NB4 (cell line): ENCODE results near the gene UNC13B.
"Not testable (repeated sequence)": the region's sequence is repeated elsewhere in the genome, so short reads cannot be mapped to it uniquely, and the experiment has no call there.

ENCODE experiments used
- DNase-seq: peaks from one replicate; pipeline ENCODE4 v3.0.0; 2010; ENCODE audit warnings: low read depth
- H3K4me3 ChIP-seq: one replicate; pipeline ENCODE4 v1.5.1; 2011; ENCODE audit warnings: mild to moderate bottlenecking, low read depth, low read length, moderate library complexity
- MYC ChIP-seq: IDR thresholded peaks from 2 replicates; pipeline ENCODE4 v1.6.1; 2011; ENCODE audit warnings: low read depth, low read length
- POLR2A ChIP-seq: IDR thresholded peaks from 2 replicates; pipeline ENCODE4 v1.6.1; 2011; ENCODE audit warnings: mild to moderate bottlenecking; ENCODE audit not compliant: insufficient read length; ENCODE audit errors: extremely low read depth
- TF ChIP-seq, protein P1 (sequence below): IDR thresholded peaks from 2 replicates; pipeline ENCODE4 v1.6.1; 2011; ENCODE audit warnings: low read depth, low read length
- TF ChIP-seq, protein P2 (sequence below): IDR thresholded peaks from one replicate; pipeline ENCODE4 v1.5.1; 2012; ENCODE audit warnings: low read depth, low read length

The UNC13B gene

GRCh38 chr9:35177520-35177919 lies 15.7 kb downstream of the UNC13B start:
- TF ChIP-seq, protein P1, sequence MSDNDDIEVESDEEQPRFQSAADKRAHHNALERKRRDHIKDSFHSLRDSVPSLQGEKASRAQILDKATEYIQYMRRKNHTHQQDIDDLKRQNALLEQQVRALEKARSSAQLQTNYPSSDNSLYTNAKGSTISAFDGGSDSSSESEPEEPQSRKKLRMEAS: no peak
- TF ChIP-seq POLR2A (no peak), MYC (no peak)
- TF ChIP-seq, protein P2, sequence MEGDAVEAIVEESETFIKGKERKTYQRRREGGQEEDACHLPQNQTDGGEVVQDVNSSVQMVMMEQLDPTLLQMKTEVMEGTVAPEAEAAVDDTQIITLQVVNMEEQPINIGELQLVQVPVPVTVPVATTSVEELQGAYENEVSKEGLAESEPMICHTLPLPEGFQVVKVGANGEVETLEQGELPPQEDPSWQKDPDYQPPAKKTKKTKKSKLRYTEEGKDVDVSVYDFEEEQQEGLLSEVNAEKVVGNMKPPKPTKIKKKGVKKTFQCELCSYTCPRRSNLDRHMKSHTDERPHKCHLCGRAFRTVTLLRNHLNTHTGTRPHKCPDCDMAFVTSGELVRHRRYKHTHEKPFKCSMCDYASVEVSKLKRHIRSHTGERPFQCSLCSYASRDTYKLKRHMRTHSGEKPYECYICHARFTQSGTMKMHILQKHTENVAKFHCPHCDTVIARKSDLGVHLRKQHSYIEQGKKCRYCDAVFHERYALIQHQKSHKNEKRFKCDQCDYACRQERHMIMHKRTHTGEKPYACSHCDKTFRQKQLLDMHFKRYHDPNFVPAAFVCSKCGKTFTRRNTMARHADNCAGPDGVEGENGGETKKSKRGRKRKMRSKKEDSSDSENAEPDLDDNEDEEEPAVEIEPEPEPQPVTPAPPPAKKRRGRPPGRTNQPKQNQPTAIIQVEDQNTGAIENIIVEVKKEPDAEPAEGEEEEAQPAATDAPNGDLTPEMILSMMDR: no peak
- no peak for DNase-seq
- no peak overlapping the region for H3K4me3 ChIP-seq

- no peak for DNase-seq
- no peak overlapping the region for H3K4me3 ChIP-seq
- TF ChIP-seq, protein P2: no peak
- TF ChIP-seq MYC (no peak), POLR2A (no peak)
- TF ChIP-seq, protein P1: no peak
Observed at GRCh38 chr9:35179347-35180280, 17.8 kb downstream of the UNC13B start.

DNA sequence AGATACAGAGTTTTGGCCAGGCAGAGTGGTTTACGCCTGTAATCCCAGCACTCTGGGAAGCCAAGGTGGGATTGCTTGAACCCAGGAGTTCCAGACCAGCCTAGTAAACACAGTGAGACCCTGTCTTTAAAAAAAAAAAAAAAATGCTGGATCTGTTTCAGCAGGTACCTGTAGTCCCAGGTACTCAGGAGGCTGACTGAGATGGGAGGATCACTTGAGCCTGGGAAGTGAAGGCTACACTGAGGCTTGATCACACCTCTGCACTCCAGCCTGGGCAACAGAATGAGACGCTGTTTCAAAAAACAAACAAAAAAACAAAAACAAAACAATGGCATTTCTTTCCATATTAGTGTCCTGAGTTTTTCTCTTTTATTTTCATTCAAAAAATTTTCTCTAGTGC lies 19.0 kb downstream of the UNC13B start:
- no peak for DNase-seq
- no peak overlapping the region for H3K4me3 ChIP-seq
- TF ChIP-seq, protein P1: no peak
- no peak for TF ChIP-seq POLR2A
- TF ChIP-seq, protein P2: no peak
- TF ChIP-seq MYC: no peak

GRCh38 chr9:35182401-35182800 lies 20.6 kb downstream of the UNC13B start:
- not testable (repeated sequence) for DNase-seq, H3K4me3 ChIP-seq

GRCh38 chr9:35182996-35183754 lies 21.4 kb downstream of the UNC13B start:
- DNase-seq: not testable (repeated sequence)

GRCh38 chr9:35183755-35184480 lies 22.1 kb downstream of the UNC13B start:
- not testable (repeated sequence) for DNase-seq, H3K4me3 ChIP-seq

More at GRCh38 chr9:35182996-35183754, 21.4 kb downstream of the UNC13B start:
- H3K4me3 ChIP-seq: not testable (repeated sequence)

DNA sequence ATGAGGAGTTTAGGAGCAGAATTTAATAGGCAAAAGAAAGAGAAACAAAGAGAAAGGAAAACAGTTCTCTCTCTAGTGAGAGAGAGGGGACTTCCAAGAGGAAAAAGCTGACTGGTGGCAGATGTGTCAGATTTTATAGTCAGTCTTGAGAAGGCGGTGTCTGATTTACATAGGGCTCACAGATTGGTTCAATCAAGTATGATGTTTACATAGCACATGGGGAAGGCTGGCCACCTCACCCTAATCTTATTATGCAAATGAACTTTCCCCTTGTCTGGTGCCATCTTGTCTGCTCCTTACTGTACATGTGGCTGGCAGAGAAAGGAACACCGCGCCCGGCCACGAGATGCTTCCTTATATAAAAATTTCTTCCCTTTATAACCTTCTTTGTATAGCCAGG lies 24.7 kb downstream of the UNC13B start:
- TF ChIP-seq, protein P1: no peak
- TF ChIP-seq, protein P2: no peak
- TF ChIP-seq MYC (no peak), POLR2A (no peak)
- no peak overlapping the region for H3K4me3 ChIP-seq
- no peak for DNase-seq
